Osteoblast (primary cell): Measurements from ENCODE around the gene IGFL1. TPM values are rescaled to one million over a fixed set of nuclear protein-coding genes. Genes with fewer than 3 reads are reported as not detected.
A peak's percentile ranks its signal among the peaks of the same experiment; 100 is the strongest.
"Not testable (repeated sequence)": the region's sequence is repeated elsewhere in the genome, so short reads cannot be mapped to it uniquely, and the experiment has no call there.

Source experiments
- DNase-seq: peaks from one replicate; pipeline ENCODE4 v3.0.0; 2011; ENCODE audit warnings: low spot score, mixed read lengths; ENCODE audit not compliant: insufficient read length; ENCODE audit errors: missing footprints
- H2AFZ ChIP-seq: 2 replicates; pipeline ENCODE4 v1.6.0; 2011; ENCODE audit warnings: mild to moderate bottlenecking, low read length
- H3K27ac ChIP-seq: 2 replicates; pipeline ENCODE4 v1.5.1; 2011; ENCODE audit warnings: mild to moderate bottlenecking, low read depth, low read length, moderate library complexity
- H3K27me3 ChIP-seq: 2 replicates; pipeline ENCODE4 v1.6.0; 2012; ENCODE audit warnings: mild to moderate bottlenecking, control low read depth, inconsistent platforms, low read length, moderate library complexity; ENCODE audit not compliant: insufficient read depth
- H3K36me3 ChIP-seq: 2 replicates; pipeline ENCODE4 v1.5.1; 2011; ENCODE audit warnings: mild to moderate bottlenecking, low read length, control low read depth, moderate library complexity; ENCODE audit not compliant: insufficient read depth
- H3K4me1 ChIP-seq: 2 replicates; pipeline ENCODE4 v1.5.1; 2011; ENCODE audit warnings: mild to moderate bottlenecking, low read length, control low read depth, moderate library complexity; ENCODE audit not compliant: insufficient read depth
- H3K4me2 ChIP-seq: 2 replicates; pipeline ENCODE4 v1.6.0; 2011; ENCODE audit warnings: mild to moderate bottlenecking, low read length; ENCODE audit not compliant: insufficient read depth
- H3K4me3 ChIP-seq: fragments of 200-600 bp; sonication (generic); 3 replicates; pipeline ENCODE4 v1.5.1; 2012; ENCODE audit warnings: mild to moderate bottlenecking, low read length, inconsistent platforms; ENCODE audit not compliant: insufficient read depth
- H3K79me2 ChIP-seq: 2 replicates; pipeline ENCODE4 v1.6.0; 2012; ENCODE audit warnings: mild to moderate bottlenecking, low read length, control low read depth, inconsistent platforms; ENCODE audit not compliant: insufficient read depth
- H3K9me3 ChIP-seq: 2 replicates; pipeline ENCODE4 v1.5.1; 2011; ENCODE audit warnings: low read depth, low read length, control low read depth
- H4K20me1 ChIP-seq: 2 replicates; pipeline ENCODE4 v1.6.0; 2012; ENCODE audit warnings: mild to moderate bottlenecking, low read length, control low read depth; ENCODE audit not compliant: insufficient read depth
- CTCF ChIP-seq: IDR thresholded peaks from 2 replicates; pipeline ENCODE4 v1.5.1; 2011; ENCODE audit warnings: mild to moderate bottlenecking, low read depth, low read length, moderate library complexity; ENCODE audit errors: extremely low read depth
- total RNA-seq: library from RNA; depleted of rRNA; stranded (reverse); fragments of >200 nt; gene quantifications from 2 replicates; pipeline ENCODE4 v1.2.3, GENCODE V29; 2012

Gene IGFL1
- total RNA-seq, 1 donor = not detected

GRCh38 chr19:46251416-46251815 is 21.9 kb downstream of the IGFL1 start:
- DNase-seq = no peak
- Histone ChIP-seq H3K79me2 (no peaks in the 10 kb centered on the region), H3K4me3 (no peak overlapping the region), H3K27me3 (peaks cover 62% of the 10 kb centered on the region), H3K36me3 (no peaks in the 10 kb centered on the region), H2AFZ (no peak overlapping the region), H3K9me3 (no peaks in the 10 kb centered on the region), H3K4me2 (no peak overlapping the region), H4K20me1 (no peaks in the 10 kb centered on the region), H3K4me1 (no peaks in the 10 kb centered on the region), H3K27ac (no peak overlapping the region)
- TF ChIP-seq CTCF = no peak

GRCh38 chr19:46254776-46255175 is 25.2 kb downstream of the IGFL1 start:
- Histone ChIP-seq H2AFZ (no peak overlapping the region), H3K27me3 (peaks cover 47% of the 10 kb centered on the region), H3K79me2 (no peaks in the 10 kb centered on the region), H3K4me2 (no peak overlapping the region), H3K27ac (no peak overlapping the region), H3K4me1 (no peaks in the 10 kb centered on the region), H3K9me3 (no peaks in the 10 kb centered on the region), H3K36me3 (no peaks in the 10 kb centered on the region), H4K20me1 (no peaks in the 10 kb centered on the region), H3K4me3 (no peak overlapping the region)
- no peak for TF ChIP-seq CTCF
- DNase-seq = peak; percentile 14

- Histone ChIP-seq H3K4me2 (no peak overlapping the region), H2AFZ (no peak overlapping the region), H3K79me2 (no peaks in the 10 kb centered on the region), H3K27me3 (peaks cover 45% of the 10 kb centered on the region), H3K27ac (no peak overlapping the region), H4K20me1 (no peaks in the 10 kb centered on the region), H3K36me3 (no peaks in the 10 kb centered on the region), H3K4me3 (no peak overlapping the region), H3K9me3 (no peaks in the 10 kb centered on the region), H3K4me1 (no peaks in the 10 kb centered on the region)
- no peak for TF ChIP-seq CTCF
- DNase-seq = no peak
These were observed 27.3 kb downstream of the IGFL1 start for GRCh38 chr19:46256855-46257254.

- H2AFZ ChIP-seq, H4K20me1 ChIP-seq, H3K79me2 ChIP-seq, H3K4me2 ChIP-seq, H3K4me3 ChIP-seq, H3K27ac ChIP-seq, H3K36me3 ChIP-seq, H3K9me3 ChIP-seq, H3K4me1 ChIP-seq: not testable (repeated sequence)
- DNase-seq = peak; percentile 47
- peaks cover 57% of the 10 kb centered on the region for H3K27me3 ChIP-seq
These were observed 32.0 kb downstream of the IGFL1 start for GRCh38 chr19:46261501-46261900.

GRCh38 chr19:46262684-46263296 is 33.2 kb downstream of the IGFL1 start:
- not testable (repeated sequence) for H4K20me1 ChIP-seq, H2AFZ ChIP-seq, H3K27ac ChIP-seq, H3K36me3 ChIP-seq, H3K4me2 ChIP-seq, H3K9me3 ChIP-seq, H3K79me2 ChIP-seq, H3K4me3 ChIP-seq, H3K4me1 ChIP-seq
- H3K27me3 ChIP-seq = peaks cover 62% of the 10 kb centered on the region
- peak; percentile 6 for DNase-seq

- H2AFZ ChIP-seq, H3K36me3 ChIP-seq, H3K4me3 ChIP-seq, H3K9me3 ChIP-seq, H3K4me1 ChIP-seq, DNase-seq, H3K79me2 ChIP-seq, H3K4me2 ChIP-seq, H4K20me1 ChIP-seq, H3K27ac ChIP-seq: not testable (repeated sequence)
- peaks cover 68% of the 10 kb centered on the region for H3K27me3 ChIP-seq
These were observed 35.3 kb downstream of the IGFL1 start for GRCh38 chr19:46264801-46265200.
